AG10803 (cell line): ENCODE results near the gene FAM222B.
"Not testable (repeated sequence)": the region's sequence is repeated elsewhere in the genome, so short reads cannot be mapped to it uniquely, and the experiment has no call there.

Experiments used
- DNase-seq: peaks from one replicate; pipeline ENCODE4 v3.0.0; 2010; ENCODE audit warnings: low read depth
- H3K4me3 ChIP-seq: 2 replicates; pipeline ENCODE4 v1.5.1; 2011; ENCODE audit warnings: mild to moderate bottlenecking, low read length, control low read depth
- CTCF ChIP-seq: conservative IDR thresholded peaks from 2 replicates; pipeline ENCODE4 v1.5.1; 2011; ENCODE audit warnings: mild to moderate bottlenecking, low read length, control low read depth, inconsistent platforms

Gene FAM222B

GRCh38 chr17:28854457-28855335, 12.1 kb upstream of the FAM222B start, which contains the start of gene ERAL1:
Gene ERAL1, plus strand, starts transcription at chr17:28855016. Its CDS starts 19 bp downstream, at chr17:28855035.
- H3K4me3 ChIP-seq, result peak within 1 kb of the TSS; percentile 93
- DNase-seq, result peak; percentile 82
- TF ChIP-seq CTCF, result no peak

- DNase-seq, result no peak
- no peak overlapping the region for H3K4me3 ChIP-seq
- TF ChIP-seq CTCF, result no peak
Measured at GRCh38 chr17:28853295-28853694, 10.7 kb upstream of the FAM222B start.

- DNase-seq, result no peak
- TF ChIP-seq CTCF, result no peak
- no peak overlapping the region for H3K4me3 ChIP-seq
Measured at GRCh38 chr17:28849281-28849680, 6.7 kb upstream of the FAM222B start.

GRCh38 chr17:28848667-28849066, 6.1 kb upstream of the FAM222B start:
- H3K4me3 ChIP-seq, DNase-seq: not testable (repeated sequence)
- TF ChIP-seq CTCF, result peak; percentile 24

- not testable (repeated sequence) for H3K4me3 ChIP-seq
Measured at GRCh38 chr17:28846699-28847098, 4.1 kb upstream of the FAM222B start.

GRCh38 chr17:28846231-28846630, 3.6 kb upstream of the FAM222B start:
- H3K4me3 ChIP-seq, result no peak overlapping the region
- TF ChIP-seq CTCF, result no peak
- DNase-seq, result no peak

More at GRCh38 chr17:28846699-28847098, 4.1 kb upstream of the FAM222B start:
- DNase-seq, result not testable (repeated sequence)

GRCh38 chr17:28843816-28844148, 1.2 kb upstream of the FAM222B start:
- H3K4me3 ChIP-seq, result no peak overlapping the region
- TF ChIP-seq CTCF, result no peak
- DNase-seq, result no peak

GRCh38 chr17:28841901-28842281, 699 bp downstream of the FAM222B start:
- TF ChIP-seq CTCF, result no peak
- no peak for DNase-seq
- peak overlapping the region; percentile 93 for H3K4me3 ChIP-seq
